Measurements from ENCODE around the gene ADAM12.
"Not testable (repeated sequence)": the region's sequence is repeated elsewhere in the genome, so short reads cannot be mapped to it uniquely, and the experiment has no call there.

Gene ADAM12

DNA sequence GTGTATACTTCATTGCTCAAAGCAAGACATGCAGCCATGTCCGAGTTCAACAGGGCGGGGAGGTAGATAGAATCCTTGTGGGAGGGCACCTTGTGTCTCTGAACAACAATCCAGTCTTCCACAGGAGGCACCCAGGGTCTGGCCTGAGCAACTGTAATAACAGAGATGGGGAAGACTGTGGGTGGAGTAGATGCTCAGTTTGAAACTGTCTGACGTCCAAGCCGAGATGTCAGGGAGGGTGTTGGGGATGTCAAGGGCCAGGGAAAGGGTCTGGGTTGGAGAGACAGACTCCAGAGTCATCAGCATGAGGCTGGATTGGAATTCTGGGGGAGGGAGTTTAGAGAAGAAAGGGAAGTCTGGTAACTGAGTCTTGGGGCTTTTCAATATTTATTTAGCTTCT lies 403.9 kb downstream of the ADAM12 start:
- H3K27ac ChIP-seq, result no peak overlapping the region
- H3K4me3 ChIP-seq, result no peak overlapping the region
- DNase-seq (ENCODE audit: low spot score), result no peak
- no peak for TF ChIP-seq CTCF (IDR thresholded peaks at IDR 0.05)

GRCh38 chr10:125983656-125984055 lies 404.6 kb downstream of the ADAM12 start:
- no peak overlapping the region for H3K4me3 ChIP-seq
- no peak for DNase-seq (ENCODE audit: low spot score)
- no peak for TF ChIP-seq CTCF (IDR thresholded peaks at IDR 0.05)
- no peak overlapping the region for H3K27ac ChIP-seq

DNA sequence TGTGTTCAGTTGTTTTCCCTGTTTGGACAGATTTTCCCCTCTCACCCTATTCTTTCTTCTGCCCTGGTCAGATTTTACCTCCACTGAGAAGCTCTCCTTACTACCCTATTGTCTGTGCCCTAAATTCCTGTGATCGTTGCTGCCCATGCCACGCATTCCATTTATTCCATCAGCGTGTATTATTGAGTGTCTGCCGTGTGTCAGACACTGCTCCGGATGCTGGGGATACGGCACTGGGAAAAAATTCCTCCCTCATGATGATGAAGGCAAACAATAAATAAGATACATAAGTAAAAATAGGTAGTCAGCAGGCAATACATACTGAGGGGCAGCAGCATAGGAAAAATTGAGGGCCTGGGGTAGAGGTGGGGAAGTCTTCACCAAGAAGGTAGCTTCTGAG lies 405.1 kb downstream of the ADAM12 start:
- Histone ChIP-seq H3K4me3 (no peak overlapping the region), H3K27ac (no peak overlapping the region)
- no peak for TF ChIP-seq CTCF (IDR thresholded peaks at IDR 0.05)
- no peak for DNase-seq (ENCODE audit: low spot score)

DNA sequence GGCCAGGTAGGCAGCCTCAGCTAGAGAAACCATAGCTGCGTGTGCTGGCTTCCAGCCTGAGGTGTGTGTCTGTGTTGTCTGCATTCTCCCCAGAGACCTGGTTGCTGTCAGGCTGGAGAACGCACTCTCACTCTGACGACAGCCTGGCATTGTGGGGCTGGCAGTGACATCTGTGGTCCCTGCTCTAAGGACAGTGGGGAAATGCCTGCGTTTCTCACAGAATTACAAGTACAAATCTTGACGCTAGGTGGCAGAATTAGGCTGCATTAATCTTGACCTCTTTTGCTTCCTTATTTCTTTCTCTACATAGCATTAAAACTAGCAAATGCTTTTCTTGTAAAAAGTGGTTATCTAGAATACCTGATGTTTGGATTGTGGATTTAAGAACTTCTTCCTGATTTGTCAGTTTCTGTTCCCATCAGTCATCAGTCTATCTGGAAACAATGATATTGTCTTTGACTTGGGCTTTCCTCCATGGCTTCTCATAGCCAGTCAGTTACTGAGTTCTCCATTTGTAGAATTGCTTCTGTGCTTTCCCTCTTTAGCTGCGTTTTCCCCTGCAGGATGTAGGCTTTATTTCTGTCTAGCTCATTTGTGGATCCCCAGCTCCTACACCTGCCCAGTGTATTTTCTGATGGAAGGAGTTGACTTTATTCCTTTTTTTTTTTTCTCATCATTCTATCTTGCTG lies 405.9 kb downstream of the ADAM12 start:
- no peak for DNase-seq (ENCODE audit: low spot score)
- TF ChIP-seq CTCF (IDR thresholded peaks at IDR 0.05), result peak; percentile 58
- Histone ChIP-seq H3K4me3 (no peak overlapping the region), H3K27ac (no peak overlapping the region)

- Histone ChIP-seq H3K4me3 (no peak overlapping the region), H3K27ac (no peak overlapping the region)
- no peak for TF ChIP-seq CTCF (IDR thresholded peaks at IDR 0.05)
- no peak for DNase-seq (ENCODE audit: low spot score)
Observed at GRCh38 chr10:125980521-125981035, 407.7 kb downstream of the ADAM12 start.

DNA sequence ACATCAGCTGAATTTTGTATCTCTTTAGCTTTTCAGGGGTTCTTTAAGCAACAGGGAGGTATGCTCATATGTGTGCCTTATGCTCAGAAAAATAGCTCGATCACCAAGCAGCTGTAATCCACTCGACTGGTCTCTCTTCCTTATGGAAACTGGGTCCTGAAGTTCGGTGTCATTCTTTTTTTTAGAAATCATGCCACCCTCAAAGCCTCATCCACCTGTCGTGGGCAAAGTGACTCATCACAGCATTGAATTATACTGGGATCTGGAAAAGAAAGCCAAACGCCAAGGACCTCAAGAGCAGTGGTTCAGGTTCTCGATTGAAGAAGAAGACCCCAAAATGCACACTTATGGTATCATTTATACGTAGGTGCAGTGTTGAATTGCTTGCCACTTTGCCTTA lies 408.3 kb downstream of the ADAM12 start:
- H3K27ac ChIP-seq, result no peak overlapping the region
- H3K4me3 ChIP-seq, result no peak overlapping the region
- no peak for DNase-seq (ENCODE audit: low spot score)
- no peak for TF ChIP-seq CTCF (IDR thresholded peaks at IDR 0.05)

- Histone ChIP-seq H3K4me3 (no peak overlapping the region), H3K27ac (no peak overlapping the region)
- TF ChIP-seq CTCF (IDR thresholded peaks at IDR 0.05), result no peak
- DNase-seq (ENCODE audit: low spot score), result no peak
Observed at GRCh38 chr10:125976960-125977605, 411.2 kb downstream of the ADAM12 start.

- not testable (repeated sequence) for DNase-seq (ENCODE audit: low spot score); H3K27ac ChIP-seq; H3K4me3 ChIP-seq
Observed at GRCh38 chr10:125970077-125970630, 418.1 kb downstream of the ADAM12 start.

All from coronary artery (tissue), 2 donors.